NK-92 treated with Interleukin-12 subunit alpha and Interleukin-12 subunit beta, amount 100 ng/mL, for 24 hours (cell line): ENCODE results near the gene RECQL5.

Experiments
- DNase-seq: peaks from one replicate; lab custom pipeline; 2025; lab: John Stamatoyannopoulos, UW

Gene RECQL5

GRCh38 chr17:75633486-75634375 is 33.2 kb downstream of the RECQL5 start:
- no peak for DNase-seq

GRCh38 chr17:75632863-75633485 is 34.0 kb downstream of the RECQL5 start, which contains the start of gene SMIM5:
SMIM5 (plus strand) TSS chr17:75633434; CDS start chr17:75640202, 6,768 bp downstream.
- peak; percentile 54 for DNase-seq

GRCh38 chr17:75632428-75632827 is 34.5 kb downstream of the RECQL5 start:
- no peak for DNase-seq

- no peak for DNase-seq
These were observed 35.6 kb downstream of the RECQL5 start for GRCh38 chr17:75631353-75631752.

GRCh38 chr17:75630071-75630917 is 36.7 kb downstream of the RECQL5 start:
- DNase-seq = no peak

GRCh38 chr17:75629157-75629556 is 37.8 kb downstream of the RECQL5 start:
- DNase-seq = no peak

GRCh38 chr17:75628425-75628824 is 38.5 kb downstream of the RECQL5 start:
- no peak for DNase-seq

- DNase-seq = no peak
These were observed 39.9 kb downstream of the RECQL5 start for GRCh38 chr17:75627094-75627493.

- DNase-seq = no peak
These were observed 40.4 kb downstream of the RECQL5 start for GRCh38 chr17:75626496-75627038.

- no peak for DNase-seq
These were observed 41.0 kb downstream of the RECQL5 start for GRCh38 chr17:75625813-75626486.

- no peak for DNase-seq
These were observed 42.1 kb downstream of the RECQL5 start for GRCh38 chr17:75624714-75625345.

GRCh38 chr17:75624021-75624420 is 42.9 kb downstream of the RECQL5 start:
- no peak for DNase-seq

- DNase-seq = no peak
These were observed 43.6 kb downstream of the RECQL5 start for GRCh38 chr17:75623386-75623785.

GRCh38 chr17:75622771-75623273 is 44.1 kb downstream of the RECQL5 start:
- no peak for DNase-seq

GRCh38 chr17:75622076-75622475 is 44.9 kb downstream of the RECQL5 start:
- DNase-seq = no peak

GRCh38 chr17:75621489-75621888 is 45.5 kb downstream of the RECQL5 start:
- no peak for DNase-seq

- peak; percentile 19 for DNase-seq
These were observed 47.2 kb downstream of the RECQL5 start for GRCh38 chr17:75619506-75620431.

- no peak for DNase-seq
These were observed 49.3 kb downstream of the RECQL5 start for GRCh38 chr17:75617675-75618074.

GRCh38 chr17:75617218-75617617 is 49.7 kb downstream of the RECQL5 start:
- no peak for DNase-seq
